Endothelial cell (in vitro differentiated cells): ENCODE data around the gene ADCYAP1. TPM values are rescaled to one million over a fixed set of nuclear protein-coding genes. Genes with fewer than 3 reads are reported as not detected.

Experiments
- DNase-seq: peaks from one replicate; pipeline ENCODE4 v3.0.0; 2021; ENCODE audit warnings: low spot score
- H3K27ac Mint-ChIP-seq: one replicate; pipeline ENCODE4 v1.8.0; 2021; ENCODE audit warnings: mixed read lengths, inconsistent platforms; ENCODE audit not compliant: unreplicated experiment
- H3K27me3 Mint-ChIP-seq: one replicate; pipeline ENCODE4 v1.8.0; 2021; ENCODE audit warnings: mild to moderate bottlenecking, moderate library complexity, mixed read lengths, inconsistent platforms; ENCODE audit not compliant: unreplicated experiment
- H3K36me3 Mint-ChIP-seq: one replicate; pipeline ENCODE4 v1.8.0; 2021; ENCODE audit warnings: mild to moderate bottlenecking, low read depth, mixed read lengths, inconsistent platforms; ENCODE audit not compliant: unreplicated experiment
- H3K4me1 Mint-ChIP-seq: one replicate; pipeline ENCODE4 v1.8.0; 2021; ENCODE audit warnings: mild to moderate bottlenecking, mixed read lengths, inconsistent platforms; ENCODE audit not compliant: unreplicated experiment
- H3K4me3 Mint-ChIP-seq: one replicate; pipeline ENCODE4 v1.8.0; 2021; ENCODE audit warnings: mild to moderate bottlenecking, mixed read lengths, inconsistent platforms; ENCODE audit not compliant: unreplicated experiment
- H3K9me3 Mint-ChIP-seq: one replicate; pipeline ENCODE4 v1.8.0; 2021; ENCODE audit warnings: mixed read lengths, inconsistent platforms; ENCODE audit not compliant: unreplicated experiment
- total RNA-seq: library from RNA; stranded (reverse); fragmentation: NEBNext Ultra II Directional; extraction: Animal tissue kit (Norgen Biotek cat#: 25700); gene quantifications from one replicate; pipeline ENCODE4 v1.2.1, GENCODE V29; 2021; ENCODE audit not compliant: unreplicated experiment
- TF ChIP-seq, protein P1 (sequence below): fragments of 200-600 bp; sonication (generic); IDR thresholded peaks from one replicate; pipeline ENCODE4 v1.5.0; 2021; ENCODE audit warnings: antibody characterized with exemption; ENCODE audit not compliant: unreplicated experiment

The ADCYAP1 gene
- total RNA-seq, 1 donor from 2014 or later, result 18.5 TPM

DNA sequence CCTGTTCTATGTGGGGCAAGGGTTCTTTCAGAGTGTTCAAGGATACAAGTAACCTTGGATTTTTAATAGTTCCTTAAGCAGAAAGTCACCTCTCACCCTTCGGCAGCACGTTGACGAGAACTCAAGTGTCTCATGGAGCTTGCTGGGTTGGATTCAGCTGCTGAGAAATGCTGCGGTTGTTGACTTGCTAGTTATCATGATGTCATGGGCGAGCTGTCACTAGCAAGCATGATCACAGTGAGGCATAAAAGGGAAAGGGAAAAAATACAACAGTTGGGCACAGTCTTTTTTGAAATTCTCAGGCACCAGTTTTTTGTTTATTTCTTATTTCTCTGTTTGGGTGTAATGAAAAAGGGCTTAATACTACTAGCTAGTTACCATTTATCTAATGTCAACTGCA, 53.2 kb downstream of the ADCYAP1 start:
- Mint-ChIP-seq H3K36me3 (no peaks in the 10 kb centered on the region), H3K4me3 (no peak overlapping the region), H3K27me3 (no peaks in the 10 kb centered on the region), H3K9me3 (no peaks in the 10 kb centered on the region), H3K4me1 (no peaks in the 10 kb centered on the region), H3K27ac (no peak overlapping the region)
- TF ChIP-seq, protein P1, sequence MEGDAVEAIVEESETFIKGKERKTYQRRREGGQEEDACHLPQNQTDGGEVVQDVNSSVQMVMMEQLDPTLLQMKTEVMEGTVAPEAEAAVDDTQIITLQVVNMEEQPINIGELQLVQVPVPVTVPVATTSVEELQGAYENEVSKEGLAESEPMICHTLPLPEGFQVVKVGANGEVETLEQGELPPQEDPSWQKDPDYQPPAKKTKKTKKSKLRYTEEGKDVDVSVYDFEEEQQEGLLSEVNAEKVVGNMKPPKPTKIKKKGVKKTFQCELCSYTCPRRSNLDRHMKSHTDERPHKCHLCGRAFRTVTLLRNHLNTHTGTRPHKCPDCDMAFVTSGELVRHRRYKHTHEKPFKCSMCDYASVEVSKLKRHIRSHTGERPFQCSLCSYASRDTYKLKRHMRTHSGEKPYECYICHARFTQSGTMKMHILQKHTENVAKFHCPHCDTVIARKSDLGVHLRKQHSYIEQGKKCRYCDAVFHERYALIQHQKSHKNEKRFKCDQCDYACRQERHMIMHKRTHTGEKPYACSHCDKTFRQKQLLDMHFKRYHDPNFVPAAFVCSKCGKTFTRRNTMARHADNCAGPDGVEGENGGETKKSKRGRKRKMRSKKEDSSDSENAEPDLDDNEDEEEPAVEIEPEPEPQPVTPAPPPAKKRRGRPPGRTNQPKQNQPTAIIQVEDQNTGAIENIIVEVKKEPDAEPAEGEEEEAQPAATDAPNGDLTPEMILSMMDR, result no peak
- DNase-seq, result no peak

DNA sequence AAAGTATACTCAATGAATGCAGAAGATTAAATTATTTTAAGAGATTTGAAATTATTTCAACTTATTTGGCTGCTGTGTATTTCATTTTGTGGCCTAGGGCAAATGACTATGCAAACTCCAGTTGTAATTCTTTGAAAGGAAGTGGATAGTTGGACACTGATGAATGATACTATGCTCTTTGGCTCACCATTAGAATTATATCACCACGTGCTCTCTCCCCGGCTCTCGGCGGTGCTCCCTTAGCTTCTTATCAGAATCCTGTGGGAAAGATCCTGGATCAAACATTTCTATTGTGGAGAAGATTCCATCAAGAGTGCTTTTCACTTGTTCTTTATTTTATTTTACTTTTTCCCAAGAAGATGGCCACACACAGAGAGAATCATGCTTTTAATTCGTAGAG, 55.2 kb downstream of the ADCYAP1 start:
- Mint-ChIP-seq H3K4me1 (no peaks in the 10 kb centered on the region), H3K36me3 (no peaks in the 10 kb centered on the region), H3K4me3 (no peak overlapping the region), H3K9me3 (no peaks in the 10 kb centered on the region), H3K27me3 (no peaks in the 10 kb centered on the region), H3K27ac (no peak overlapping the region)
- DNase-seq, result no peak
- TF ChIP-seq, protein P1, result no peak

Other genes with a start within 250 kb of the ADCYAP1 start
- 61.7 TPM for gene TYMS, start 247.2 kb upstream of the ADCYAP1 start, total RNA-seq
- gene ENOSF1, start 192.2 kb upstream of the ADCYAP1 start, total RNA-seq, result 31.8 TPM
- 190 TPM for gene YES1, start 92.6 kb upstream of the ADCYAP1 start, total RNA-seq